Ascending aorta (tissue), 2 donors: ENCODE data around the gene IER5. TPM values are rescaled to one million over a fixed set of nuclear protein-coding genes. Genes with fewer than 3 reads are reported as not detected.

ENCODE experiments used
- DNase-seq, 2 donors: peaks; one replicate each; pipeline ENCODE4 v3.0.0-alpha.2; 2019; ENCODE audit warnings: low spot score in 2 of 2
- H3K27ac ChIP-seq, 2 donors: fragments of 200-600 bp; sonication (generic); one replicate each; pipeline ENCODE4 v1.5.1; 2016 to 2017; ENCODE audit warnings: mild to moderate bottlenecking in 1 of 2
- H3K27me3 ChIP-seq: fragments of 200-600 bp; sonication (generic); one replicate; pipeline ENCODE4 v1.5.1; 2017
- H3K36me3 ChIP-seq, 2 donors: fragments of 200-600 bp; sonication (generic); one replicate each; pipeline ENCODE4 v1.5.1; 2016
- H3K4me1 ChIP-seq, 2 donors: fragments of 200-600 bp; sonication (generic); one replicate each; pipeline ENCODE4 v1.5.1; 2016 to 2017; ENCODE audit warnings: mild to moderate bottlenecking in 1 of 2
- H3K4me3 ChIP-seq, 2 donors: fragments of 200-600 bp; sonication (generic); one replicate each; pipeline ENCODE4 v1.5.1; 2016 to 2017; ENCODE audit warnings: mild to moderate bottlenecking in 1 of 2
- H3K9me3 ChIP-seq, 2 donors: fragments of 200-600 bp; sonication (generic); one replicate each; pipeline ENCODE4 v1.5.1; 2016
- intact Hi-C: fragments of 100-400 bp; cut with DNase I; formaldehyde crosslinking; loops from one replicate; pipeline ENCODE4 v1.15.1; 2023
- total RNA-seq: library from RNA; depleted of rRNA; stranded (reverse); fragments of >200 nt; gene quantifications from one replicate; pipeline ENCODE4 v1.1.0, GENCODE V29; 2016
- TF ChIP-seq, protein P1 (sequence below), 3 experiments: fragments of 200-600 bp in 2 of 3; fragments of 450-650 bp in 1 of 3; sonication (generic) in 2 of 3; IDR thresholded peaks; one replicate each; pipeline ENCODE4 v1.5.1; 2016 to 2019; ENCODE audit warnings: antibody characterized with exemption in 3 of 3, mild to moderate bottlenecking in 1 of 3, moderate library complexity in 1 of 3

IER5 gene
- total RNA-seq, 1 donor from 2014 or later = 47.9 TPM

DNA sequence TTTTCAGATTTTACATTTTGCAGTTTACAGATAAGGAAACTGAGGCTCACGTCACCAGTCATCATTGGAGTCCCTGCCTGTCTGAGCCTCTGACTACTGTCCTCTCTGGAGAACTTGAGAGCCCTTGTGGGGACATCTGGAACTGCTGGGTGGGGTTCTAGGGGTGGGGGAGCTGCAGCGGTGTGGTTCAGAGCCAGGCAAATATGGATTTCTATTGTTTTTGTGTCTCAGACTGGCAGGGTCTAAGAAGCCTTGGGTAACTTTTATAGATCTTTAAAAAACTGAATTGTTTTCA is 46.9 kb downstream of the IER5 start:
- no peaks in the 10 kb centered on the region for H3K9me3 ChIP-seq
- no peak for DNase-seq
- peaks cover 15 to 29% of the 10 kb centered on the region in 2 donors for H3K4me1 ChIP-seq
- H3K27ac ChIP-seq = peak overlapping the region; percentile 82 to 84
- TF ChIP-seq, protein P1, sequence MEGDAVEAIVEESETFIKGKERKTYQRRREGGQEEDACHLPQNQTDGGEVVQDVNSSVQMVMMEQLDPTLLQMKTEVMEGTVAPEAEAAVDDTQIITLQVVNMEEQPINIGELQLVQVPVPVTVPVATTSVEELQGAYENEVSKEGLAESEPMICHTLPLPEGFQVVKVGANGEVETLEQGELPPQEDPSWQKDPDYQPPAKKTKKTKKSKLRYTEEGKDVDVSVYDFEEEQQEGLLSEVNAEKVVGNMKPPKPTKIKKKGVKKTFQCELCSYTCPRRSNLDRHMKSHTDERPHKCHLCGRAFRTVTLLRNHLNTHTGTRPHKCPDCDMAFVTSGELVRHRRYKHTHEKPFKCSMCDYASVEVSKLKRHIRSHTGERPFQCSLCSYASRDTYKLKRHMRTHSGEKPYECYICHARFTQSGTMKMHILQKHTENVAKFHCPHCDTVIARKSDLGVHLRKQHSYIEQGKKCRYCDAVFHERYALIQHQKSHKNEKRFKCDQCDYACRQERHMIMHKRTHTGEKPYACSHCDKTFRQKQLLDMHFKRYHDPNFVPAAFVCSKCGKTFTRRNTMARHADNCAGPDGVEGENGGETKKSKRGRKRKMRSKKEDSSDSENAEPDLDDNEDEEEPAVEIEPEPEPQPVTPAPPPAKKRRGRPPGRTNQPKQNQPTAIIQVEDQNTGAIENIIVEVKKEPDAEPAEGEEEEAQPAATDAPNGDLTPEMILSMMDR (IDR thresholded peaks at IDR 0.05) = peak in 2 of 3 experiments; percentile 28 to 32
- H3K4me3 ChIP-seq = peak overlapping the region in 1 of 2 donors; percentile 10
- no peaks in the 10 kb centered on the region for H3K36me3 ChIP-seq
- intact Hi-C loops = no loop called here
- H3K27me3 ChIP-seq = no peaks in the 10 kb centered on the region

DNA sequence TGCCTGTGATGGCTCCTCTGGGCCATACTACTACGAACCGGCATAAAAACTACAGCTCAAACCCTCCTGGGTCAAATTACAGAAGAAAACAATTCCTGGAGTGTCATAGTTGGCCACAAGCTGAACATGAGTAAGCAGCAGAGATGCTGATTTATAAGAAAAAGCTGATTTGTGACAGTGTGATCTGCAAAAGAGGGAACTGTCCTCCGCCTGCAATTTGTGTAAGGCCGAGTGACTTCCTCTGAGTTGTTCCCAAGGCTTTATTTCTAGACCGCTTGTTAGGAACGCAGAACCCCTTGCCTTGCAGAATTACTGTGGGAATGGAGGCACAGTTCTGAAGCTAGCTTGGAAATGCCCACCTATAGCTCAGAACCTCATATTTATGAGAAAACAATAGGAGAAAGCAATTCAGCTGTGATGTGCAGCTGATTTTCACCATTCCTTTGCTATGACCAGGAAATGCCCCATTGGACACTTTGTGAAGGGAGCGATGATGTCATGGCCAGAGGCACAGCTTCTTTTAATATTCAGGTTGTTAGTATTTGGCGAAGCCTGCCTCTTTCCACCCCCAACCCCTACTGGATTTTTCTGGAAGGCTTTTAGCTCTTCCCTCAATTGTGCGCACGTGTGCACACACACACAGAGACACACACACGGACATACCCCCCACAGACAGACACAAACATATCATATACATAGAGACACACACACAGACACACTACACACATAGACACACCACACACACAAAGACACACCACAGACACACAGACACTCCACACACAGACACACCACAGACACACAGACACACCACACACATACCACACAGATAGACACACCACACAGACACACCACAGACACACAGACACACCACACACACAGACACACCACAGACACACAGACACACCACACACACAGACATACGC is 47.6 kb downstream of the IER5 start:
- no peaks in the 10 kb centered on the region for H3K9me3 ChIP-seq
- no peak overlapping the region for H3K4me3 ChIP-seq
- peak overlapping the region; percentile 82 to 84 for H3K27ac ChIP-seq
- DNase-seq = no peak
- intact Hi-C loops = no loop called here
- H3K27me3 ChIP-seq = no peaks in the 10 kb centered on the region
- TF ChIP-seq, protein P1 (IDR thresholded peaks at IDR 0.05) = no peak
- H3K36me3 ChIP-seq = no peaks in the 10 kb centered on the region
- H3K4me1 ChIP-seq = peaks cover 17 to 34% of the 10 kb centered on the region in 2 donors

DNA sequence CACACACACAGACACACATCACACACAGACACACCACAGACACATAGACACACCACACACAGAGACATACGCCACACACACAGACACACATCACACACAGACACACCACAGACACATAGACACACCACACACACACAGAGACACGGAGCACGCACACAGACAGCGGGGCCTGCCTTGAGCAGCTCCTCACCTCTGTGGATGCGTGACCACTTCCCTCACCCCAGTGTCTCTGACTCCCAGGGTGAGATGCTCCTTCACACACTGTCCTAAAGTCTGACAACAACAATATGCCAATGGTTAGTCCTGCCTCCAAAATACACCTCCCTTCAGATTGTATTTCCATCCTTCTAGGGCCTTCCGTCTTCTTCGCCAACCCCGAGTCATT is 48.2 kb downstream of the IER5 start:
- Histone ChIP-seq H3K36me3 (no peaks in the 10 kb centered on the region), H3K4me3 (no peak overlapping the region), H3K9me3 (no peaks in the 10 kb centered on the region), H3K27ac (peak overlapping the region; percentile 82 to 84), H3K4me1 (peaks cover 23 to 36% of the 10 kb centered on the region in 2 donors), H3K27me3 (no peaks in the 10 kb centered on the region)
- TF ChIP-seq, protein P1 (IDR thresholded peaks at IDR 0.05) = no peak
- intact Hi-C loops = no loop called here
- no peak for DNase-seq

DNA sequence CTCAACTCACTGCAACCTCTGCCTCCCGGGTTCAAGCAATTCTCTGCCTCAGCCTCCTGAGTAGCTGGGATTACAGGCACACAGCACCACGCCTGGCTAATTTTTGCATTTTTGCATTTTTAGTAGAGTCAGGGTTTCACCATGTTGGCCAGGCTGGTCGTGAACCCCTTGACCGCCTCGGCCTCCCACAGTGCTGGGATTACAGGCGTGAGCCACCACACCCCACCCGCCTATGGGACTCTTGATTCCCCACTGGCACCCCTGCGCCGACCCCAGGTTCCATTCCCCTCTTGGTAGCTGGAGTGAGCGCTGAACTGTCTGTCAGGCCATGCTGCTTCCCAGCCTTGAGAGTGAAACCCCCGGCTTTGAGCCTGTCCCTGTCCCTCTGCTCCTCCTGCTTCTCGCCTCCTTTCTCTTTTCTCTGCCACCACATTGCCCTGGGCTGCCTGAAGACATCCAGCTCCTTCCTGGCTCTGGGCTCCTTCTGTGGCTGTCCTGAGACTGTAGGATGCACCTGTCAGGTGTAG is 48.8 kb downstream of the IER5 start:
- Histone ChIP-seq H3K4me1 (peaks cover 29 to 41% of the 10 kb centered on the region in 2 donors), H3K27me3 (no peaks in the 10 kb centered on the region), H3K27ac (peak overlapping the region in 1 of 2 donors; percentile 30), H3K36me3 (no peaks in the 10 kb centered on the region), H3K4me3 (no peak overlapping the region), H3K9me3 (no peaks in the 10 kb centered on the region)
- DNase-seq = no peak
- intact Hi-C loops = no loop called here
- TF ChIP-seq, protein P1 (IDR thresholded peaks at IDR 0.05) = no peak

DNA sequence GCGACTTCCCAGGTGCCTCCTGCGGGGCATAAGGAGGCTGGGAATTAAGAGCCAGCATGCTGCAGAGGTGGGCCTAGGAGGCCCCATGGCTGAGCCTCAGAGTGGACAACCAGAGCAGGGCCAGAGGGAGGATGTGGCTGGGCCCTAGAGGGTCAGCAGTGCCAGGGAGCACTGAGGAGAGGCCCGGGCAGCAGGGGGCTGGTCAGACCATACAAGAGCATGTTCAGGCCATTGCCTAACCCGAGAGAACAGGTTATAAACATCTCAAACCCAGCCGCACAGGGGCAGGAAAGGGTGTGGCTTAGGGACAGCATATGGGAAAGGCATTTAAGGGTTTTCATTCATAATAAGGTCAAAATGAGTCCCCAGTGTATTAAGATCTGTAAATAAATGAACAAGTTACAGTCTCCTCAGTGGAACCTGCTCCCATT is 51.1 kb downstream of the IER5 start:
- Histone ChIP-seq H3K36me3 (no peaks in the 10 kb centered on the region), H3K9me3 (no peaks in the 10 kb centered on the region), H3K27me3 (no peaks in the 10 kb centered on the region), H3K4me3 (no peak overlapping the region), H3K27ac (peak overlapping the region; percentile 82 to 83), H3K4me1 (peaks cover 29 to 36% of the 10 kb centered on the region in 2 donors)
- DNase-seq = no peak
- TF ChIP-seq, protein P1 (IDR thresholded peaks at IDR 0.05) = no peak
- intact Hi-C loops = loop anchor here (2.0 to 5.0 kb wide), 4 partner anchors 27 to 227 kb away; partner anchors contain the start of gene KIAA1614
